H7 (cell line): ENCODE data around the gene ATXN7L3B. TPM values are rescaled to one million over a fixed set of nuclear protein-coding genes. Genes with fewer than 3 reads are reported as not detected.

Experiments
- DNase-seq: peaks from one replicate; pipeline ENCODE4 v3.0.0; 2012
- H3K27me3 ChIP-seq: 2 replicates; pipeline ENCODE4 v1.6.0; 2011; ENCODE audit warnings: mild to moderate bottlenecking, low read length; ENCODE audit not compliant: control insufficient read depth, insufficient read depth
- H3K36me3 ChIP-seq: replicated peaks from 2 replicates; pipeline ENCODE4 v1.5.1; 2011; ENCODE audit warnings: low read length; ENCODE audit not compliant: control insufficient read depth, insufficient read depth
- H3K4me3 ChIP-seq: 2 replicates; pipeline ENCODE4 v1.5.1; 2011; ENCODE audit warnings: low read depth, mild to moderate bottlenecking, control low read depth, low read length, moderate library complexity; ENCODE audit not compliant: insufficient read depth
- total RNA-seq: library from RNA; depleted of rRNA; stranded (reverse); fragments of >200 nt; shearing (Covaris generic); gene quantifications from 2 replicates; pipeline ENCODE4 v1.2.3, GENCODE V29; 2014

ATXN7L3B gene
- total RNA-seq, 1 experiment from 2014 or later = 27.2 TPM

GRCh38 chr12:74537126-74537706 is 419 bp upstream of the ATXN7L3B start:
- no peaks in the 10 kb centered on the region for H3K27me3 ChIP-seq
- DNase-seq = peak; percentile 33
- H3K4me3 ChIP-seq = peak overlapping the region; percentile 79
- H3K36me3 ChIP-seq = no peaks in the 10 kb centered on the region; the same call in 1 of the 2 replicates

- DNase-seq = no peak
- no peaks in the 10 kb centered on the region; the same call in 1 of the 2 replicates for H3K36me3 ChIP-seq
- H3K4me3 ChIP-seq = peak overlapping the region; percentile 79
- H3K27me3 ChIP-seq = no peaks in the 10 kb centered on the region
Measured at GRCh38 chr12:74538491-74539258, 1.0 kb downstream of the ATXN7L3B start.

GRCh38 chr12:74539261-74539660 is 1.6 kb downstream of the ATXN7L3B start:
- Histone ChIP-seq H3K4me3 (peak overlapping the region; percentile 79; the same call in 1 of the 2 replicates), H3K27me3 (no peaks in the 10 kb centered on the region), H3K36me3 (no peaks in the 10 kb centered on the region; the same call in 1 of the 2 replicates)
- no peak for DNase-seq

GRCh38 chr12:74539765-74540526 is 2.3 kb downstream of the ATXN7L3B start:
- no peaks in the 10 kb centered on the region for H3K27me3 ChIP-seq
- H3K36me3 ChIP-seq = no peaks in the 10 kb centered on the region; the same call in 1 of the 2 replicates
- peak overlapping the region; percentile 79; the same call in 1 of the 2 replicates for H3K4me3 ChIP-seq
- DNase-seq = no peak

- H3K36me3 ChIP-seq = no peaks in the 10 kb centered on the region; the same call in 1 of the 2 replicates
- peak; percentile 48 for DNase-seq
- H3K4me3 ChIP-seq = no peak overlapping the region
- H3K27me3 ChIP-seq = no peaks in the 10 kb centered on the region
Measured at GRCh38 chr12:74541074-74541473, 3.4 kb downstream of the ATXN7L3B start.

GRCh38 chr12:74547249-74547648 is 9.6 kb downstream of the ATXN7L3B start:
- no peak for DNase-seq
- H3K4me3 ChIP-seq = no peak overlapping the region
- no peaks in the 10 kb centered on the region for H3K36me3 ChIP-seq
- no peaks in the 10 kb centered on the region for H3K27me3 ChIP-seq

- no peaks in the 10 kb centered on the region for H3K27me3 ChIP-seq
- no peak overlapping the region for H3K4me3 ChIP-seq
- H3K36me3 ChIP-seq = no peaks in the 10 kb centered on the region
- DNase-seq = no peak
Measured at GRCh38 chr12:74551291-74551690, 13.7 kb downstream of the ATXN7L3B start.

- Histone ChIP-seq H3K4me3 (no peak overlapping the region), H3K36me3 (no peaks in the 10 kb centered on the region), H3K27me3 (no peaks in the 10 kb centered on the region)
- no peak for DNase-seq
Measured at GRCh38 chr12:74552201-74552600, 14.6 kb downstream of the ATXN7L3B start.

GRCh38 chr12:74559728-74560127 is 22.1 kb downstream of the ATXN7L3B start:
- no peaks in the 10 kb centered on the region for H3K27me3 ChIP-seq
- H3K4me3 ChIP-seq = no peak overlapping the region
- no peak for DNase-seq
- H3K36me3 ChIP-seq = no peaks in the 10 kb centered on the region

- H3K27me3 ChIP-seq = no peaks in the 10 kb centered on the region
- H3K36me3 ChIP-seq = no peaks in the 10 kb centered on the region
- no peak for DNase-seq
- no peak overlapping the region for H3K4me3 ChIP-seq
Measured at GRCh38 chr12:74563927-74564326, 26.3 kb downstream of the ATXN7L3B start.

- no peak overlapping the region for H3K4me3 ChIP-seq
- no peak for DNase-seq
- H3K27me3 ChIP-seq = no peaks in the 10 kb centered on the region
- H3K36me3 ChIP-seq = no peaks in the 10 kb centered on the region
Measured at GRCh38 chr12:74578486-74578885, 40.9 kb downstream of the ATXN7L3B start.

GRCh38 chr12:74579446-74579845 is 41.8 kb downstream of the ATXN7L3B start:
- no peak for DNase-seq
- Histone ChIP-seq H3K4me3 (no peak overlapping the region), H3K36me3 (no peaks in the 10 kb centered on the region), H3K27me3 (no peaks in the 10 kb centered on the region)

GRCh38 chr12:74579981-74580380 is 42.3 kb downstream of the ATXN7L3B start:
- Histone ChIP-seq H3K36me3 (no peaks in the 10 kb centered on the region), H3K4me3 (no peak overlapping the region), H3K27me3 (no peaks in the 10 kb centered on the region)
- no peak for DNase-seq

- H3K4me3 ChIP-seq = no peak overlapping the region
- H3K27me3 ChIP-seq = no peaks in the 10 kb centered on the region
- DNase-seq = no peak
- no peaks in the 10 kb centered on the region for H3K36me3 ChIP-seq
Measured at GRCh38 chr12:74581439-74581838, 43.8 kb downstream of the ATXN7L3B start.
